ENCODE measurements around the gene RNF182. TPM values are rescaled to one million over a fixed set of nuclear protein-coding genes. Genes with fewer than 3 reads are reported as not detected.

The RNF182 gene
- total and polyA plus RNA-seq, 10 of the 15 experiments (the other 5 are each of a cell fraction or from before 2014, with no cell fraction given): not detected

DNA sequence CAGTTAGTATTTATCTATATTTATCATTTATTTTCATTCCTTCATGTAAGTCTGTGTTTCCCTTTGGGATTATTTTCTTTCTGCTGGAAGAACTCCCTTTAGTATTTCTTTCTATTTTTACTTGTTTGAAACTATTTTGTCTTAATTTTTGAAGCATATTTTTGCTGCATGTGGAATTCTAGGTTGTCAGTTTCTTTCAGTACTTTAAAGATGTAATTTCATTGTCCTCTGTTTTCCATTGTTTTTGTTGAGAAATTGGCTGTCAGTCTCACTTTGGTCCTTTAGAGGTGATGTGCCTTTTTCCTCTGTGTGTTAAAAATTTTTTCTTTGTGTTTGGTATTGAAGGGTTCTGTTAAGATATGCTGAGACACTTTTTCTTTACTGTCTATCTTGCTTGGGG, 17.1 kb downstream of the RNF182 start (continued):
- TF ChIP-seq SUPT20H (IDR thresholded peaks at IDR 0.05; ENCODE audit: borderline replicate concordance, control insufficient read depth, low read depth, low read length) (no peak), JUNB (IDR thresholded peaks at IDR 0.05) (no peak), ZSCAN29 (IDR thresholded peaks at IDR 0.05) (no peak)

DNA sequence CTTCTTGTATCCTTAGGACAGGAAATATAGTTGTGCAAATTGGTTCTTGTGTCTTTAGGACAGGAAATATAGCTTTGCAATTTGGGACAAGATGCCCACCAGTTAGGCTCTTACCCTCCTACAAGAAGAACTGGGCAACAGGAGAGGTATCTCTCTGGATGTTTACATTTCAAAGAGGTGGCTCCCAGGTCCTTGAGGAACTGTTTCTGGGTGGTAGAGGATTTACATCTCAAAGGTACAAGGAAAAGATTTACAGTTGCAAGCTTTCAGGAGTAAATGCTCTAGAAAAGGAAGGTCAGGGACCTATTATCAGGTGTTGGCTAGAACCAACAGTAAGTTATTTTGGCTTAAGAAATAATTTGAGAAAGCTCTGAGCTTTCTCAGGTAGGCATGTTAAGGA, 19.2 kb downstream of the RNF182 start:
- Histone ChIP-seq H3K4me1 (ENCODE audit: control insufficient read depth, insufficient read depth, low read length) (no peaks in the 10 kb centered on the region), H3K79me2 (ENCODE audit: control insufficient read depth, insufficient read depth, low read length) (no peaks in the 10 kb centered on the region), H3K9me3 (replicated peaks; ENCODE audit: control insufficient read depth, insufficient read depth, low read length) (no peaks in the 10 kb centered on the region), H3K4me3 (no peak overlapping the region), H3K36me3 (ENCODE audit: control insufficient read depth in 2 of 2, insufficient read depth in 2 of 2, low read length in 1 of 2) (no peaks in the 10 kb centered on the region), H3K27me3 (replicated peaks in 1 of 2; ENCODE audit: control insufficient read depth in 2 of 2, insufficient read depth in 2 of 2, low read length in 1 of 2) (no peaks in the 10 kb centered on the region), H2AFZ (ENCODE audit: control insufficient read depth, low read depth, low read length) (no peak overlapping the region), H3K4me2 (ENCODE audit: control insufficient read depth, insufficient read depth) (no peak overlapping the region), H4K20me1 (ENCODE audit: control insufficient read depth, insufficient read depth) (no peaks in the 10 kb centered on the region), H3K9ac (ENCODE audit: control insufficient read depth, insufficient read depth, low read length) (no peak overlapping the region), H3K27ac (ENCODE audit: control insufficient read depth, insufficient read depth) (no peak overlapping the region)
- no peak for FAIRE-seq
- no peak for ATAC-seq
- RAD21 ChIA-PET (ENCODE audit: unreplicated experiment): no interaction called here
- intact Hi-C loops (cut with micrococcal nuclease; ENCODE audit: unreplicated experiment): no loop called here
- in situ Hi-C loops (cut with MboI): no loop called here
- DNase-seq (ENCODE audit: low read depth, low spot score): no peak
- SMC1A ChIA-PET (ENCODE audit: uncharacterized antibody, unreplicated experiment): no interaction called here
- POLR2A ChIA-PET: no interaction called here
- no TSS peak for BruUV-seq (replicated peaks)
- CTCF ChIA-PET: interaction anchor here (0.9 kb wide), 1 partner anchor 18 kb away, joined by 3 read pairs; no protein-coding TSS in a partner anchor
- TF ChIP-seq WRNIP1 (IDR thresholded peaks at IDR 0.05; ENCODE audit: borderline replicate concordance, low read depth, low read length): no peak
- TF ChIP-seq, protein P1, sequence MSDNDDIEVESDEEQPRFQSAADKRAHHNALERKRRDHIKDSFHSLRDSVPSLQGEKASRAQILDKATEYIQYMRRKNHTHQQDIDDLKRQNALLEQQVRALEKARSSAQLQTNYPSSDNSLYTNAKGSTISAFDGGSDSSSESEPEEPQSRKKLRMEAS (IDR thresholded peaks at IDR 0.05; ENCODE audit: low read depth, low read length): no peak
- TF ChIP-seq, protein P2, sequence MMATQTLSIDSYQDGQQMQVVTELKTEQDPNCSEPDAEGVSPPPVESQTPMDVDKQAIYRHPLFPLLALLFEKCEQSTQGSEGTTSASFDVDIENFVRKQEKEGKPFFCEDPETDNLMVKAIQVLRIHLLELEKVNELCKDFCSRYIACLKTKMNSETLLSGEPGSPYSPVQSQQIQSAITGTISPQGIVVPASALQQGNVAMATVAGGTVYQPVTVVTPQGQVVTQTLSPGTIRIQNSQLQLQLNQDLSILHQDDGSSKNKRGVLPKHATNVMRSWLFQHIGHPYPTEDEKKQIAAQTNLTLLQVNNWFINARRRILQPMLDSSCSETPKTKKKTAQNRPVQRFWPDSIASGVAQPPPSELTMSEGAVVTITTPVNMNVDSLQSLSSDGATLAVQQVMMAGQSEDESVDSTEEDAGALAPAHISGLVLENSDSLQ (IDR thresholded peaks at IDR 0.05): no peak
- no peak for TF ChIP-seq ETV6 (conservative IDR thresholded peaks at IDR 0.05 in 1 of 2, IDR thresholded peaks at IDR 0.05 in 1 of 2; ENCODE audit: borderline replicate concordance in 1 of 2, low read depth in 1 of 2)
- no peak for TF ChIP-seq RELA (IDR thresholded peaks at IDR 0.05; ENCODE audit: borderline replicate concordance, partially characterized antibody)
- TF ChIP-seq FOS (IDR thresholded peaks at IDR 0.05; ENCODE audit: borderline replicate concordance, extremely low read depth, insufficient read length): no peak
- no peak for TF ChIP-seq SUZ12 (IDR thresholded peaks at IDR 0.05; ENCODE audit: unreplicated experiment)
- no peak for TF ChIP-seq SUPT20H (IDR thresholded peaks at IDR 0.05; ENCODE audit: borderline replicate concordance, control insufficient read depth, low read depth, low read length)
- TF ChIP-seq HDAC2 (IDR thresholded peaks at IDR 0.05): no peak
- TF ChIP-seq RBBP5 (conservative IDR thresholded peaks at IDR 0.05): no peak
- TF ChIP-seq MEF2A (IDR thresholded peaks at IDR 0.05; ENCODE audit: insufficient read depth, low read depth, low read length): no peak
- TF ChIP-seq, protein P3, sequence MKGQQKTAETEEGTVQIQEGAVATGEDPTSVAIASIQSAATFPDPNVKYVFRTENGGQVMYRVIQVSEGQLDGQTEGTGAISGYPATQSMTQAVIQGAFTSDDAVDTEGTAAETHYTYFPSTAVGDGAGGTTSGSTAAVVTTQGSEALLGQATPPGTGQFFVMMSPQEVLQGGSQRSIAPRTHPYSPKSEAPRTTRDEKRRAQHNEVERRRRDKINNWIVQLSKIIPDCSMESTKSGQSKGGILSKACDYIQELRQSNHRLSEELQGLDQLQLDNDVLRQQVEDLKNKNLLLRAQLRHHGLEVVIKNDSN (IDR thresholded peaks at IDR 0.05; ENCODE audit: borderline replicate concordance, extremely low read length, insufficient read depth, low read depth, low read length): no peak
- TF ChIP-seq, protein P4, sequence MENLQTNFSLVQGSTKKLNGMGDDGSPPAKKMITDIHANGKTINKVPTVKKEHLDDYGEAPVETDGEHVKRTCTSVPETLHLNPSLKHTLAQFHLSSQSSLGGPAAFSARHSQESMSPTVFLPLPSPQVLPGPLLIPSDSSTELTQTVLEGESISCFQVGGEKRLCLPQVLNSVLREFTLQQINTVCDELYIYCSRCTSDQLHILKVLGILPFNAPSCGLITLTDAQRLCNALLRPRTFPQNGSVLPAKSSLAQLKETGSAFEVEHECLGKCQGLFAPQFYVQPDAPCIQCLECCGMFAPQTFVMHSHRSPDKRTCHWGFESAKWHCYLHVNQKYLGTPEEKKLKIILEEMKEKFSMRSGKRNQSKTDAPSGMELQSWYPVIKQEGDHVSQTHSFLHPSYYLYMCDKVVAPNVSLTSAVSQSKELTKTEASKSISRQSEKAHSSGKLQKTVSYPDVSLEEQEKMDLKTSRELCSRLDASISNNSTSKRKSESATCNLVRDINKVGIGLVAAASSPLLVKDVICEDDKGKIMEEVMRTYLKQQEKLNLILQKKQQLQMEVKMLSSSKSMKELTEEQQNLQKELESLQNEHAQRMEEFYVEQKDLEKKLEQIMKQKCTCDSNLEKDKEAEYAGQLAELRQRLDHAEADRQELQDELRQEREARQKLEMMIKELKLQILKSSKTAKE (IDR thresholded peaks at IDR 0.05; ENCODE audit: low read depth, poor library complexity, severe bottlenecking): no peak
- no peak for TF ChIP-seq YY1 (IDR thresholded peaks at IDR 0.05; ENCODE audit: low read depth, low read length)
- no peak for TF ChIP-seq BHLHE40 (IDR thresholded peaks at IDR 0.05; ENCODE audit: borderline replicate concordance in 1 of 2, low read depth in 2 of 2, low read length in 1 of 2)
